Measurements from ENCODE around the gene AGBL4.

DNA sequence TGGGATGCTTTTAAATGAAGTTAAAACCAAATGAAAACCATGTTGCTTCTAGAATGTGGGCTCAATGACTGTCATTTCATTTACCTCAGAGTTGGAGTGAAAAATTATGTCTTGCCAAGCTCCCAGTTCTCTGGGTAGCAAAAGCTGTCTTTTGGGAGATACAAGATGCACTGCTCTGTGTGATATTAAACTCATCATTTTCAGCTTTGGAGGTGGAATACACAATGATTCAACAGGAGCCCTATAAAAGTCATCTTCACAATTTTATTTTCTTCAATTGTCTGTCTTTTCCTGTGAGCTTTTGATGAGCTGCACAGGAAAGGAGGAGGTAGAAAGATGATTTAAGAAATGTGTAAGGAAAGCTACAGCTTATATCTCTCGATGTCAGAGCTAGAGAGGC, 1431.4 kb downstream of the AGBL4 start:
- TF ChIP-seq EZH2 (IDR thresholded peaks at IDR 0.05) (no peak), POLR2AphosphoS5 (IDR thresholded peaks at IDR 0.05; ENCODE audit: borderline replicate concordance, low read depth, low read length) (no peak), FOXP2 (optimal IDR thresholded peaks at IDR 0.05; ENCODE audit: control extremely low read depth, extremely low read length, insufficient read depth) (no peak)

All from SK-N-MC (cell line).